A673 (cell line): ENCODE measurements around the gene TSR3. TPM values are rescaled to one million over a fixed set of nuclear protein-coding genes. Genes with fewer than 3 reads are reported as not detected.

Experiments
- BruUV-seq: library from RNA; stranded (reverse); fragments of 400-500 nt; replicated peaks from 2 replicates; lab custom pipeline; 2021; lab: Mats Ljungman, UMichigan
- CTCF ChIA-PET: fragments of 300-600 bp; sonication (Branson Sonifier 250); formaldehyde crosslinking; loops from one replicate; lab custom pipeline; 2022; ENCODE audit warnings: antibody characterized with exemption; lab: Charles Lee
- POLR2A ChIA-PET: fragments of 300-600 bp; sonication (Branson Sonifier 250); formaldehyde crosslinking; loops from one replicate; lab custom pipeline; 2022; ENCODE audit warnings: antibody characterized with exemption; ENCODE audit not compliant: low non-redundant PET; lab: Charles Lee
- DNase-seq: peaks from one replicate; pipeline ENCODE4 v3.0.0-alpha.2; 2015; ENCODE audit warnings: low spot score
- H3K27ac ChIP-seq: fragments of 200-600 bp; sonication (generic); 2 replicates; pipeline ENCODE4 v1.5.1; 2016; ENCODE audit warnings: mixed run types, low read depth, mild to moderate bottlenecking, mixed read lengths, antibody characterized with exemption, low read length; ENCODE audit not compliant: poor library complexity, severe bottlenecking
- H3K27me3 ChIP-seq: fragments of 200-600 bp; sonication (generic); replicated peaks from 2 replicates; pipeline ENCODE4 v1.6.1; 2017; ENCODE audit warnings: mixed run types, low read depth, mild to moderate bottlenecking, mixed read lengths, antibody characterized with exemption, low read length; ENCODE audit not compliant: insufficient read depth, poor library complexity
- H3K36me3 ChIP-seq: fragments of 200-600 bp; sonication (generic); 2 replicates; pipeline ENCODE4 v1.6.1; 2016; ENCODE audit warnings: mixed run types, mild to moderate bottlenecking, mixed read lengths, antibody characterized with exemption, low read length; ENCODE audit not compliant: insufficient read depth, poor library complexity, severe bottlenecking
- H3K4me1 ChIP-seq: fragments of 200-600 bp; sonication (generic); 2 replicates; pipeline ENCODE4 v1.6.1; 2017; ENCODE audit warnings: mixed run types, mild to moderate bottlenecking, mixed read lengths, antibody characterized with exemption, low read length; ENCODE audit not compliant: insufficient read depth, poor library complexity, severe bottlenecking
- H3K4me3 ChIP-seq: fragments of 200-600 bp; sonication (generic); 2 replicates; pipeline ENCODE4 v1.5.1; 2016; ENCODE audit warnings: low read depth, mixed run types, mild to moderate bottlenecking, mixed read lengths, low read length; ENCODE audit not compliant: poor library complexity, severe bottlenecking
- H3K9me3 ChIP-seq: fragments of 200-600 bp; sonication (generic); 2 replicates; pipeline ENCODE4 v1.6.1; 2016; ENCODE audit warnings: mixed run types, low read depth, mild to moderate bottlenecking, mixed read lengths, antibody characterized with exemption, low read length; ENCODE audit not compliant: poor library complexity, severe bottlenecking
- EZH2 ChIP-seq: fragments of 200-600 bp; sonication (generic); IDR thresholded peaks from 2 replicates; pipeline ENCODE4 v1.6.1; 2017; ENCODE audit warnings: borderline replicate concordance, low read depth, mild to moderate bottlenecking, mixed read lengths, antibody characterized with exemption, low read length; ENCODE audit not compliant: poor library complexity, severe bottlenecking
- intact Hi-C: fragments of 100-400 bp; cut with micrococcal nuclease; formaldehyde crosslinking; loops from one replicate; pipeline ENCODE4 v1.10.0; 2022; ENCODE audit not compliant: unreplicated experiment
- total RNA-seq: library from RNA; stranded (reverse); gene quantifications from 2 replicates; pipeline ENCODE4 v1.2.3, GENCODE V29; 2021
- TF ChIP-seq, protein P1 (sequence below): fragments of 300-800, 200-600 bp; sonication (generic); conservative IDR thresholded peaks from 2 replicates; pipeline ENCODE4 v1.5.1; 2017; ENCODE audit warnings: low read depth, mild to moderate bottlenecking, antibody characterized with exemption, low read length, moderate library complexity, mixed read lengths

The TSR3 gene
- total RNA-seq, 1 experiment from 2014 or later = 57.2 TPM

GRCh38 chr16:1308036-1308976, 43.4 kb downstream of the TSR3 start:
- TF ChIP-seq, protein P1, sequence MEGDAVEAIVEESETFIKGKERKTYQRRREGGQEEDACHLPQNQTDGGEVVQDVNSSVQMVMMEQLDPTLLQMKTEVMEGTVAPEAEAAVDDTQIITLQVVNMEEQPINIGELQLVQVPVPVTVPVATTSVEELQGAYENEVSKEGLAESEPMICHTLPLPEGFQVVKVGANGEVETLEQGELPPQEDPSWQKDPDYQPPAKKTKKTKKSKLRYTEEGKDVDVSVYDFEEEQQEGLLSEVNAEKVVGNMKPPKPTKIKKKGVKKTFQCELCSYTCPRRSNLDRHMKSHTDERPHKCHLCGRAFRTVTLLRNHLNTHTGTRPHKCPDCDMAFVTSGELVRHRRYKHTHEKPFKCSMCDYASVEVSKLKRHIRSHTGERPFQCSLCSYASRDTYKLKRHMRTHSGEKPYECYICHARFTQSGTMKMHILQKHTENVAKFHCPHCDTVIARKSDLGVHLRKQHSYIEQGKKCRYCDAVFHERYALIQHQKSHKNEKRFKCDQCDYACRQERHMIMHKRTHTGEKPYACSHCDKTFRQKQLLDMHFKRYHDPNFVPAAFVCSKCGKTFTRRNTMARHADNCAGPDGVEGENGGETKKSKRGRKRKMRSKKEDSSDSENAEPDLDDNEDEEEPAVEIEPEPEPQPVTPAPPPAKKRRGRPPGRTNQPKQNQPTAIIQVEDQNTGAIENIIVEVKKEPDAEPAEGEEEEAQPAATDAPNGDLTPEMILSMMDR = no peak
- no peak for TF ChIP-seq EZH2
- peaks cover 8% of the 10 kb centered on the region for H3K4me1 ChIP-seq
- no TSS peak for BruUV-seq
- peak; percentile 73 for DNase-seq
- CTCF ChIA-PET = no interaction called here
- H3K4me3 ChIP-seq = peak overlapping the region; percentile 95
- H3K9me3 ChIP-seq = no peaks in the 10 kb centered on the region
- H3K27ac ChIP-seq = peak overlapping the region; percentile 100
- peaks cover 16% of the 10 kb centered on the region for H3K36me3 ChIP-seq
- H3K27me3 ChIP-seq = no peaks in the 10 kb centered on the region
- intact Hi-C loops = no loop called here
- POLR2A ChIA-PET = interaction anchor here (0.6 kb wide), 1 partner anchor 397 kb away, joined by 3 read pairs; no protein-coding TSS in a partner anchor

GRCh38 chr16:1306334-1306733, 45.3 kb downstream of the TSR3 start:
- H3K36me3 ChIP-seq = no peaks in the 10 kb centered on the region
- H3K4me1 ChIP-seq = peaks cover 4% of the 10 kb centered on the region
- BruUV-seq = no TSS peak
- intact Hi-C loops = no loop called here
- no peak for DNase-seq
- H3K27me3 ChIP-seq = no peaks in the 10 kb centered on the region
- no peak overlapping the region for H3K4me3 ChIP-seq
- no peaks in the 10 kb centered on the region for H3K9me3 ChIP-seq
- no peak overlapping the region for H3K27ac ChIP-seq
- TF ChIP-seq, protein P1 = no peak
- no peak for TF ChIP-seq EZH2
- ChIA-PET POLR2A (interaction anchor here (0.6 kb wide), 1 partner anchor 16 kb away, joined by 3 read pairs; no protein-coding TSS in a partner anchor), CTCF (no interaction called here)

- no peaks in the 10 kb centered on the region for H3K27me3 ChIP-seq
- ChIA-PET CTCF (no interaction called here), POLR2A (no interaction called here)
- TF ChIP-seq EZH2 = no peak
- TF ChIP-seq, protein P1 = no peak
- no peaks in the 10 kb centered on the region for H3K4me1 ChIP-seq
- DNase-seq = no peak
- no peak overlapping the region for H3K4me3 ChIP-seq
- H3K9me3 ChIP-seq = no peaks in the 10 kb centered on the region
- no peaks in the 10 kb centered on the region for H3K36me3 ChIP-seq
- no peak overlapping the region for H3K27ac ChIP-seq
- BruUV-seq = no TSS peak
- intact Hi-C loops = no loop called here
Measured at GRCh38 chr16:1305823-1306222, 45.9 kb downstream of the TSR3 start.
